Measurements from ENCODE around the gene BACE2. TPM values are rescaled to one million over a fixed set of nuclear protein-coding genes. Genes with fewer than 3 reads are reported as not detected.

The BACE2 gene
- total RNA-seq, 2 experiments from 2014 or later = not detected

GRCh38 chr21:41138711-41139110 lies 29.2 kb upstream of the BACE2 start:
- Histone ChIP-seq H4K20me1 (ENCODE audit: insufficient read depth, low read length) (no peaks in the 10 kb centered on the region), H3K4me1 (ENCODE audit: insufficient read depth, low read length, poor library complexity, severe bottlenecking) (no peaks in the 10 kb centered on the region), H3K9me3 (ENCODE audit: low read length) (no peaks in the 10 kb centered on the region), H3K79me2 (ENCODE audit: insufficient read depth, low read depth, low read length) (no peaks in the 10 kb centered on the region), H3K9me2 (ENCODE audit: insufficient read depth, low read length) (no peaks in the 10 kb centered on the region), H3K4me2 (ENCODE audit: low read length) (no peak overlapping the region), H2AFZ (ENCODE audit: low read length) (no peak overlapping the region), H3K36me3 (ENCODE audit: insufficient read depth, low read length) (no peaks in the 10 kb centered on the region), H3K27ac (ENCODE audit: low read depth, low read length, poor library complexity, severe bottlenecking) (no peak overlapping the region), H3K4me3 (ENCODE audit: low read depth, low read length, poor library complexity, severe bottlenecking) (no peak overlapping the region)
- CTCF ChIA-PET (ENCODE audit: unreplicated experiment) = no interaction called here
- BruUV-seq (replicated peaks) = no TSS peak
- intact Hi-C loops (cut with micrococcal nuclease; ENCODE audit: unreplicated experiment) = no loop called here
- no peak for TF ChIP-seq CTCF (conservative IDR thresholded peaks at IDR 0.05; ENCODE audit: low read length)
- TF ChIP-seq EZH2phosphoT487 (IDR thresholded peaks at IDR 0.05; ENCODE audit: borderline replicate concordance, low read depth, low read length) = no peak
- DNase-seq (ENCODE audit: low spot score) = no peak
- POLR2A ChIA-PET = no interaction called here

- BruUV-seq (replicated peaks) = no TSS peak
- Histone ChIP-seq H3K9me2 (ENCODE audit: insufficient read depth, low read length) (no peaks in the 10 kb centered on the region), H2AFZ (ENCODE audit: low read length) (no peak overlapping the region), H3K4me2 (ENCODE audit: low read length) (no peak overlapping the region), H3K27ac (ENCODE audit: low read depth, low read length, poor library complexity, severe bottlenecking) (no peak overlapping the region), H3K4me1 (ENCODE audit: insufficient read depth, low read length, poor library complexity, severe bottlenecking) (no peaks in the 10 kb centered on the region), H3K9me3 (ENCODE audit: low read length) (no peaks in the 10 kb centered on the region), H3K36me3 (ENCODE audit: insufficient read depth, low read length) (no peaks in the 10 kb centered on the region), H3K4me3 (ENCODE audit: low read depth, low read length, poor library complexity, severe bottlenecking) (no peak overlapping the region), H4K20me1 (ENCODE audit: insufficient read depth, low read length) (no peaks in the 10 kb centered on the region), H3K79me2 (ENCODE audit: insufficient read depth, low read depth, low read length) (no peaks in the 10 kb centered on the region)
- no peak for DNase-seq (ENCODE audit: low spot score)
- intact Hi-C loops (cut with micrococcal nuclease; ENCODE audit: unreplicated experiment) = no loop called here
- ChIA-PET CTCF (ENCODE audit: unreplicated experiment) (no interaction called here), POLR2A (no interaction called here)
- no peak for TF ChIP-seq CTCF (conservative IDR thresholded peaks at IDR 0.05; ENCODE audit: low read length)
- no peak for TF ChIP-seq EZH2phosphoT487 (IDR thresholded peaks at IDR 0.05; ENCODE audit: borderline replicate concordance, low read depth, low read length)
These were observed 28.7 kb upstream of the BACE2 start for GRCh38 chr21:41139275-41139674.

- no peaks in the 10 kb centered on the region for H4K20me1 ChIP-seq (ENCODE audit: insufficient read depth, low read length)
- H3K4me1 ChIP-seq (ENCODE audit: insufficient read depth, low read length, poor library complexity, severe bottlenecking) = no peaks in the 10 kb centered on the region
- H3K9me2 ChIP-seq (ENCODE audit: insufficient read depth, low read length) = no peaks in the 10 kb centered on the region
- no peak overlapping the region for H3K4me3 ChIP-seq (ENCODE audit: low read depth, low read length, poor library complexity, severe bottlenecking)
- ChIA-PET POLR2A (no interaction called here), CTCF (ENCODE audit: unreplicated experiment) (no interaction called here)
- no peak overlapping the region for H3K4me2 ChIP-seq (ENCODE audit: low read length)
- no TSS peak for BruUV-seq (replicated peaks)
- intact Hi-C loops (cut with micrococcal nuclease; ENCODE audit: unreplicated experiment) = no loop called here
- no peaks in the 10 kb centered on the region for H3K9me3 ChIP-seq (ENCODE audit: low read length)
- H3K36me3 ChIP-seq (ENCODE audit: insufficient read depth, low read length) = no peaks in the 10 kb centered on the region
- DNase-seq (ENCODE audit: low spot score) = no peak
- no peaks in the 10 kb centered on the region for H3K79me2 ChIP-seq (ENCODE audit: insufficient read depth, low read depth, low read length)
- no peak for TF ChIP-seq EZH2phosphoT487 (IDR thresholded peaks at IDR 0.05; ENCODE audit: borderline replicate concordance, low read depth, low read length)
- TF ChIP-seq CTCF (conservative IDR thresholded peaks at IDR 0.05; ENCODE audit: low read length) = no peak
- H2AFZ ChIP-seq (ENCODE audit: low read length) = no peak overlapping the region
- H3K27ac ChIP-seq (ENCODE audit: low read depth, low read length, poor library complexity, severe bottlenecking) = no peak overlapping the region
These were observed 28.0 kb upstream of the BACE2 start for GRCh38 chr21:41139951-41140350.

Measured in OCI-LY7 (cell line).